SK-N-MC (cell line): ENCODE data around the gene RAB42.
A peak's percentile ranks its signal among the peaks of the same experiment; 100 is the strongest.

Experiments used
- EZH2 ChIP-seq: fragments of 200-600 bp; sonication (generic); IDR thresholded peaks from one replicate; pipeline ENCODE4 v1.6.1; 2017; ENCODE audit warnings: antibody characterized with exemption
- POLR2AphosphoS5 ChIP-seq: IDR thresholded peaks from 2 replicates; pipeline ENCODE4 v1.6.1; 2012; ENCODE audit warnings: mild to moderate bottlenecking, low read depth, low read length, borderline replicate concordance

DNA sequence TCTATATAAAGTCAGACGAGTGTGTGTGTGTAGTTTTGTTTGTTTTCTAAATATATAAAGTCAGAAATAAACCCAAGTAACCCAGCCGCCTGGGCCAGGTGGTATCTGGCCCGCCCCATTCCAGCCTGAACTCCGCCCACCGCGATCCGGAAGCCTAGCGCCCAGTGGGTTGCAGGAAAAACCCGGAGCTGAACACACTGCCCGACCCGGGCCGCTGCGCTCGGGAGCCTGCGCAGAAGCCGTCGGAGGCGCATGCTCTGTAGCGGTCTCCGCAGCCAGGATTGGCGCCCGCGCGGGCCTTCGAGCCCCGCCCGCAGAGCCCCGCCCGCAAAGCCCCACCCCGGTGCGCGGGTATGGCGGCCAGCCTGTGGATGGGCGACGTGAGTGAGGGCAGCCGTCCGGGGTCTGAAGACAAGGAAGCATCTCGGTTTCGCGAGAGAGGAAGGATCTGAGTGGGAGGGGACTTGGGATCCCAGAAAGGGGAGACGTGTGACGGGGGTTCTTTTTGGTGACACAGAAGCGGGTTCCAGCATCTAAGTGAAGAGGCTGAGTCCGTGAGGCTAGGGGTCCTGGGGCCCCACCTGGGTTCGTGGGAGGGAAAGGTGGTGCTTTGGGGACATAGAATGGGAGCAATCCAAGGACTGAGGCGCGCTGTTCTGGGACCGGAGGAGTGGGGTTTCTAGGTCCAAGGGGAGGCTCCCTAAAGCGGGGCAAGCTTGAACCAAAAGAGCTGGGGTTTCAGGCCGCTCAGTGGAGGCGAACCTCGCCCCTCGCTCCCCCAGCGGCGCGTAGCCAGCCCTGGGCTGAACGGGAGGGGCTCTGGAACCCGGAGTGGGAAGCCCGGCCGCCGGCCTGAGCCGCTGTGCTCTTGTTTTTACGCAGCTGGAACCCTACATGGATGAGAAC, 39.1 kb upstream of the RAB42 start, which contains the start of gene TRNAU1AP:
- TF ChIP-seq POLR2AphosphoS5 (peak; percentile 92), EZH2 (no peak)
